HL-60 (cell line): ENCODE data around the gene NKX2-4.

Experiments used
- POLR2AphosphoS5 ChIP-seq: IDR thresholded peaks from 2 replicates; pipeline ENCODE4 v1.6.1; 2012; ENCODE audit warnings: low read depth
- SPI1 ChIP-seq: IDR thresholded peaks from 2 replicates; pipeline ENCODE4 v1.6.1; 2012; ENCODE audit warnings: low read depth, mild to moderate bottlenecking, borderline replicate concordance
- TF ChIP-seq, protein P1 (sequence below): IDR thresholded peaks from one replicate; pipeline ENCODE4 v1.5.1; 2011; ENCODE audit warnings: low read length, control low read depth, inconsistent platforms; ENCODE audit not compliant: insufficient read depth
- TF ChIP-seq, protein P2 (sequence below): IDR thresholded peaks from 2 replicates; pipeline ENCODE4 v1.6.1; 2012; ENCODE audit warnings: low read depth; ENCODE audit not compliant: insufficient replicate concordance

DNA sequence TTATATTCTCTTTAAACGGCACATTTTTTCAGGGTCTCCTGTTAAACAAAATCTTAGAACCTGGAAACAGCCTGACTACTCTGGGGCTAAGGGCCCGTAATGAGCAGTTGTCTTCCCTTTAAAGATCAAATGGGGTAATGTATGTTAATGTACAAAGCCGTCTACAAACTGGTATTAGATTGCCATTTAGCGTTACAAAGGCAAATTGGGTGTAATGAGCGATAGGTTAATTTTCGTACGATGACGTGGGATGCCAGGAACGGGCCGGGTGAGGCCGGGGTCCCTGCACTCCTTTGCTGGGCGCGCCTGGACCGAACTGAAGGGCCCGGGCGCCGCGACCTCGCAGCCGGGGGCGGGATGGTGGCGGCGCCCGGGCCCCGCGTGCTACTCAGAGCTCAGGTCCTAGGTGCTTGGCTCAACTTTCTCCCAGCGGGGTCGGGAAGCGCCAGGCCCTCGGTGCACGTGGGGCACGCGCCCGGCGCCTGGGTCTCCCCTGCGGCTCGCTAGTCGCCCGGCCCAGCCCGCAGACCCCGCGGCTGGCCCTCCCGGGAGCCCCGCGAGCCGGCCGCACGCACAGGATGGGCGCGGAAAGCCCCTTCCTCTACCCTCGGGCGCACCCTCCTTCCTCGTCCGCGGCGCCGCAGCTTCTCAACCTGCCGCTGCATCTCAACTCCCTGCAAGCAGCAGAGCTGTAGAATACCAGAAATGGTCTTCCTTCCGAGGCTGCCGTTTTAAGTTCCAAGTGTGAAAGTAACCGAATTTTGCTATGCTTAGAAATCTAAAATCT lies 5.9 kb downstream of the NKX2-4 start:
- TF ChIP-seq POLR2AphosphoS5 (no peak), SPI1 (no peak)
- TF ChIP-seq, protein P1, sequence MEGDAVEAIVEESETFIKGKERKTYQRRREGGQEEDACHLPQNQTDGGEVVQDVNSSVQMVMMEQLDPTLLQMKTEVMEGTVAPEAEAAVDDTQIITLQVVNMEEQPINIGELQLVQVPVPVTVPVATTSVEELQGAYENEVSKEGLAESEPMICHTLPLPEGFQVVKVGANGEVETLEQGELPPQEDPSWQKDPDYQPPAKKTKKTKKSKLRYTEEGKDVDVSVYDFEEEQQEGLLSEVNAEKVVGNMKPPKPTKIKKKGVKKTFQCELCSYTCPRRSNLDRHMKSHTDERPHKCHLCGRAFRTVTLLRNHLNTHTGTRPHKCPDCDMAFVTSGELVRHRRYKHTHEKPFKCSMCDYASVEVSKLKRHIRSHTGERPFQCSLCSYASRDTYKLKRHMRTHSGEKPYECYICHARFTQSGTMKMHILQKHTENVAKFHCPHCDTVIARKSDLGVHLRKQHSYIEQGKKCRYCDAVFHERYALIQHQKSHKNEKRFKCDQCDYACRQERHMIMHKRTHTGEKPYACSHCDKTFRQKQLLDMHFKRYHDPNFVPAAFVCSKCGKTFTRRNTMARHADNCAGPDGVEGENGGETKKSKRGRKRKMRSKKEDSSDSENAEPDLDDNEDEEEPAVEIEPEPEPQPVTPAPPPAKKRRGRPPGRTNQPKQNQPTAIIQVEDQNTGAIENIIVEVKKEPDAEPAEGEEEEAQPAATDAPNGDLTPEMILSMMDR: no peak
- TF ChIP-seq, protein P2, sequence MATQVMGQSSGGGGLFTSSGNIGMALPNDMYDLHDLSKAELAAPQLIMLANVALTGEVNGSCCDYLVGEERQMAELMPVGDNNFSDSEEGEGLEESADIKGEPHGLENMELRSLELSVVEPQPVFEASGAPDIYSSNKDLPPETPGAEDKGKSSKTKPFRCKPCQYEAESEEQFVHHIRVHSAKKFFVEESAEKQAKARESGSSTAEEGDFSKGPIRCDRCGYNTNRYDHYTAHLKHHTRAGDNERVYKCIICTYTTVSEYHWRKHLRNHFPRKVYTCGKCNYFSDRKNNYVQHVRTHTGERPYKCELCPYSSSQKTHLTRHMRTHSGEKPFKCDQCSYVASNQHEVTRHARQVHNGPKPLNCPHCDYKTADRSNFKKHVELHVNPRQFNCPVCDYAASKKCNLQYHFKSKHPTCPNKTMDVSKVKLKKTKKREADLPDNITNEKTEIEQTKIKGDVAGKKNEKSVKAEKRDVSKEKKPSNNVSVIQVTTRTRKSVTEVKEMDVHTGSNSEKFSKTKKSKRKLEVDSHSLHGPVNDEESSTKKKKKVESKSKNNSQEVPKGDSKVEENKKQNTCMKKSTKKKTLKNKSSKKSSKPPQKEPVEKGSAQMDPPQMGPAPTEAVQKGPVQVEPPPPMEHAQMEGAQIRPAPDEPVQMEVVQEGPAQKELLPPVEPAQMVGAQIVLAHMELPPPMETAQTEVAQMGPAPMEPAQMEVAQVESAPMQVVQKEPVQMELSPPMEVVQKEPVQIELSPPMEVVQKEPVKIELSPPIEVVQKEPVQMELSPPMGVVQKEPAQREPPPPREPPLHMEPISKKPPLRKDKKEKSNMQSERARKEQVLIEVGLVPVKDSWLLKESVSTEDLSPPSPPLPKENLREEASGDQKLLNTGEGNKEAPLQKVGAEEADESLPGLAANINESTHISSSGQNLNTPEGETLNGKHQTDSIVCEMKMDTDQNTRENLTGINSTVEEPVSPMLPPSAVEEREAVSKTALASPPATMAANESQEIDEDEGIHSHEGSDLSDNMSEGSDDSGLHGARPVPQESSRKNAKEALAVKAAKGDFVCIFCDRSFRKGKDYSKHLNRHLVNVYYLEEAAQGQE: no peak
